Lung (tissue), 12 donors: ENCODE measurements around the gene THUMPD3. TPM values are rescaled to one million over a fixed set of nuclear protein-coding genes. Genes with fewer than 3 reads are reported as not detected.

ENCODE experiments used
- ATAC-seq: fragments of 200-7000 bp; cut with Tn5 transposase; one replicate; pipeline ENCODE4 v1.9.1; 2020; ENCODE audit warnings: moderate number of reproducible peaks; ENCODE audit not compliant: insufficient read depth, low FRiP score
- DNase-seq, 3 donors: peaks; one replicate each; pipeline ENCODE4 v3.0.0-alpha.2; 2013 to 2017
- H3K27ac ChIP-seq, 2 donors: one replicate each; pipeline ENCODE4 v1.5.1; 2013; ENCODE audit warnings: mild to moderate bottlenecking in 2 of 2, moderate library complexity in 2 of 2, control low read depth in 1 of 2, inconsistent platforms in 1 of 2, low read depth in 1 of 2, low read length in 1 of 2
- H3K27me3 ChIP-seq, 3 donors: one replicate each; pipeline ENCODE4 v1.5.1; 2013; ENCODE audit warnings: low read length in 2 of 3; ENCODE audit not compliant: control insufficient read depth in 3 of 3, insufficient read depth in 3 of 3
- H3K36me3 ChIP-seq, 4 donors: one replicate each; pipeline ENCODE4 v1.5.1; 2013; ENCODE audit warnings: low read length in 4 of 4, mild to moderate bottlenecking in 1 of 4, moderate library complexity in 1 of 4; ENCODE audit not compliant: control insufficient read depth in 4 of 4, insufficient read depth in 4 of 4
- H3K4me1 ChIP-seq, 5 donors: one replicate each; pipeline ENCODE4 v1.5.1; 2013; ENCODE audit warnings: low read length in 5 of 5, mild to moderate bottlenecking in 2 of 5, moderate library complexity in 1 of 5; ENCODE audit not compliant: control insufficient read depth in 5 of 5, insufficient read depth in 5 of 5
- H3K4me3 ChIP-seq: one replicate; pipeline ENCODE4 v1.5.1; 2013; ENCODE audit warnings: mild to moderate bottlenecking, control low read depth, moderate library complexity
- H3K9ac ChIP-seq, 2 donors: one replicate each; pipeline ENCODE4 v1.5.1; 2013; ENCODE audit warnings: low read length in 2 of 2, control low read depth in 1 of 2; ENCODE audit not compliant: insufficient read depth in 1 of 2
- H3K9me3 ChIP-seq, 4 donors: one replicate each; pipeline ENCODE4 v1.5.1; 2013; ENCODE audit warnings: low read length in 3 of 4, mild to moderate bottlenecking in 1 of 4, moderate library complexity in 1 of 4; ENCODE audit not compliant: control insufficient read depth in 4 of 4, insufficient read depth in 3 of 4
- CTCF ChIP-seq: IDR thresholded peaks from 2 replicates; pipeline ENCODE4 v1.5.1; 2012; ENCODE audit warnings: mild to moderate bottlenecking; ENCODE audit errors: control extremely low read depth, extremely low read depth
- WGBS, 2 donors: extraction: QIAGEN DNeasy Blood & Tissue Kit; methylation state at CpG; one replicate each; pipeline ENCODE4 v1.1.7; 2013; 5-methylcytosine and 5-hydroxymethylcytosine counted together
- polyA plus RNA-seq, 2 donors: library from polyadenylated mRNA; stranded (reverse); fragments of 200-250 nt; gene quantifications; one replicate each; pipeline ENCODE4 v1.2.1, GENCODE V29; 2013
- total RNA-seq, 2 donors: library from RNA; depleted of rRNA in 1 of 2; stranded (reverse); fragments of >200 nt in 1 of 2; gene quantifications; one replicate each; pipeline ENCODE4 v1.2.1, GENCODE V29; 2014 to 2021
- donor health status: control.
- donor health status: control.
- donor health status: Bipolar disorder and iron deficiency.
- donor health status: healthy.
- donor health status: DM: yes; HTN: yes; CAD: no.

THUMPD3 gene
- total and polyA plus RNA-seq, 4 donors, result 28.6 to 37.2 (median 31.8) TPM

GRCh38 chr3:9349321-9350117 lies 13.3 kb upstream of the THUMPD3 start:
- Histone ChIP-seq H3K4me3 (no peak overlapping the region), H3K9me3 (peaks cover 0 to 3% (median 0%) of the 10 kb centered on the region in 4 donors), H3K27me3 (no peaks in the 10 kb centered on the region), H3K9ac (no peak overlapping the region), H3K36me3 (no peaks in the 10 kb centered on the region), H3K27ac (peak overlapping the region in 1 of 2 donors; percentile 60), H3K4me1 (peaks cover 0 to 4% (median 0%) of the 10 kb centered on the region in 5 donors)
- 36 to 65% methylated on average over 2 of the region's 2 CpGs for WGBS, 2 donors
- ATAC-seq (no peak), DNase-seq (no peak)
- TF ChIP-seq CTCF, result no peak

- Histone ChIP-seq H3K9me3 (peaks cover 0 to 3% (median 0%) of the 10 kb centered on the region in 4 donors), H3K9ac (no peak overlapping the region), H3K27me3 (no peaks in the 10 kb centered on the region), H3K27ac (no peak overlapping the region), H3K36me3 (no peaks in the 10 kb centered on the region), H3K4me1 (peaks cover 0 to 6% (median 0%) of the 10 kb centered on the region in 5 donors), H3K4me3 (no peak overlapping the region)
- no peak for ATAC-seq
- 47 to 75% methylated on average over 3 of the region's 3 CpGs for WGBS, 2 donors
- peak; percentile 38 to 73 (median 47) for DNase-seq
- no peak for TF ChIP-seq CTCF
These were observed 11.1 kb upstream of the THUMPD3 start for GRCh38 chr3:9351709-9352126.

GRCh38 chr3:9352917-9353752 lies 9.7 kb upstream of the THUMPD3 start:
- H3K27ac ChIP-seq, result peak overlapping the region in 1 of 2 donors; percentile 46
- no peak overlapping the region for H3K9ac ChIP-seq
- no peaks in the 10 kb centered on the region for H3K27me3 ChIP-seq
- H3K4me1 ChIP-seq, result peaks cover 0 to 6% (median 0%) of the 10 kb centered on the region in 5 donors
- DNase-seq (peak; percentile 72 to 86 (median 77)), ATAC-seq (peak; percentile 75)
- no peaks in the 10 kb centered on the region for H3K36me3 ChIP-seq
- H3K9me3 ChIP-seq, result peaks cover 0 to 3% (median 0%) of the 10 kb centered on the region in 4 donors
- no peak overlapping the region for H3K4me3 ChIP-seq
- TF ChIP-seq CTCF, result peak; percentile 82
- WGBS, 2 donors, result 23 to 31% methylated on average over 7 of the region's 7 CpGs
